HepG2 (cell line): ENCODE results near the gene KCNQ2. TPM values are rescaled to one million over a fixed set of nuclear protein-coding genes. Genes with fewer than 3 reads are reported as not detected.

Source experiments
- ATF5 ChIP-seq: sonication (generic); formaldehyde crosslinking; IDR thresholded peaks from 2 replicates; pipeline ENCODE4 v1.4.0; 2020; ENCODE audit warnings: mild to moderate bottlenecking, low read depth, missing genetic modification reagents
- EP300 ChIP-seq, 3 experiments: sonication (generic) in 1 of 3; formaldehyde crosslinking in 1 of 3; IDR thresholded peaks; 2 replicates each; pipeline versions ENCODE4 v1.5.1 to v1.6.1; 2011 to 2020; ENCODE audit warnings: low read depth in 2 of 3, low read length in 2 of 3, borderline replicate concordance in 1 of 3, improper control_type of control experiment in 1 of 3, mild to moderate bottlenecking in 1 of 3, missing genetic modification reagents in 1 of 3, moderate library complexity in 1 of 3
- HOXA3 ChIP-seq: sonication (generic); formaldehyde crosslinking; IDR thresholded peaks from 2 replicates; pipeline ENCODE4 v1.5.0; 2020; ENCODE audit warnings: missing genetic modification reagents
- JDP2 ChIP-seq: sonication (generic); formaldehyde crosslinking; IDR thresholded peaks from 2 replicates; pipeline ENCODE4 v1.8.1; 2022; ENCODE audit warnings: missing genetic modification reagents, borderline replicate concordance
- MAF1 ChIP-seq: sonication (generic); formaldehyde crosslinking; IDR thresholded peaks from 2 replicates; pipeline ENCODE4 v1.5.0; 2020; ENCODE audit warnings: missing genetic modification reagents, borderline replicate concordance
- MIER2 ChIP-seq: IDR thresholded peaks from 2 replicates; pipeline ENCODE4 v1.6.1; 2016; ENCODE audit warnings: missing biosample characterization, missing genetic modification reagents
- MTF1 ChIP-seq: sonication (generic); formaldehyde crosslinking; IDR thresholded peaks from 2 replicates; pipeline ENCODE4 v1.5.0; 2020; ENCODE audit warnings: missing genetic modification reagents
- NR1H2 ChIP-seq: sonication (generic); formaldehyde crosslinking; IDR thresholded peaks from 2 replicates; pipeline ENCODE4 v1.8.1; 2022; ENCODE audit warnings: low read depth, missing genetic modification reagents, borderline replicate concordance
- POLR2AphosphoS5 ChIP-seq: IDR thresholded peaks from 2 replicates; pipeline ENCODE4 v1.6.1; 2012; ENCODE audit warnings: low read depth, low read length
- SALL2 ChIP-seq: sonication (generic); formaldehyde crosslinking; IDR thresholded peaks from 2 replicates; pipeline ENCODE4 v1.8.1; 2023; ENCODE audit warnings: mild to moderate bottlenecking, missing genetic modification reagents, inconsistent platforms
- SP5 ChIP-seq: IDR thresholded peaks from 2 replicates; pipeline ENCODE4 v1.6.1; 2016; ENCODE audit warnings: low read depth, borderline replicate concordance
- TBX2 ChIP-seq: sonication (generic); formaldehyde crosslinking; IDR thresholded peaks from 2 replicates; pipeline ENCODE4 v1.5.0; 2020; ENCODE audit warnings: missing genetic modification reagents, mild to moderate bottlenecking, borderline replicate concordance
- ZFP36L1 ChIP-seq: sonication (generic); formaldehyde crosslinking; IDR thresholded peaks from 2 replicates; pipeline ENCODE4 v1.8.0; 2022; ENCODE audit warnings: mild to moderate bottlenecking, missing genetic modification reagents, moderate library complexity
- ZNF160 ChIP-seq: sonication (generic); formaldehyde crosslinking; IDR thresholded peaks from 2 replicates; pipeline ENCODE4 v1.8.0; 2022; ENCODE audit warnings: mild to moderate bottlenecking, inconsistent platforms, missing genetic modification reagents
- ZNF224 ChIP-seq: sonication (generic); formaldehyde crosslinking; IDR thresholded peaks from 2 replicates; pipeline ENCODE4 v1.5.0; 2020; ENCODE audit warnings: mild to moderate bottlenecking, missing genetic modification reagents
- ZNF232 ChIP-seq: sonication (generic); formaldehyde crosslinking; IDR thresholded peaks from 2 replicates; pipeline ENCODE4 v1.4.0; 2020; ENCODE audit warnings: missing genetic modification reagents, borderline replicate concordance
- ZNF251 ChIP-seq: sonication (generic); formaldehyde crosslinking; IDR thresholded peaks from 2 replicates; pipeline ENCODE4 v1.9.0; 2021; ENCODE audit warnings: mild to moderate bottlenecking, missing genetic modification reagents
- ZNF556 ChIP-seq: sonication (generic); formaldehyde crosslinking; IDR thresholded peaks from 2 replicates; pipeline ENCODE4 v1.4.0; 2020; ENCODE audit warnings: mild to moderate bottlenecking, missing genetic modification reagents, borderline replicate concordance
- polyA plus RNA-seq, 8 experiments: library from polyadenylated mRNA; depleted of rRNA in 3 of 8; stranded (reverse) in 7 of 8; unstranded in 1 of 8; fragments of >200 nt; fragmentation: Illumina TruSeq in 4 of 8; extraction: Trizol in 4 of 8; gene quantifications; 2 replicates each; pipeline versions ENCODE4 v1.2.1 to v1.2.3, GENCODE V29; 2011 to 2016; ENCODE audit warnings: low read depth in 4 of 8, missing spikeins in 1 of 8, mixed read lengths in 1 of 8; ENCODE audit not compliant: insufficient read depth in 1 of 8
- total RNA-seq, 5 experiments: library from RNA; depleted of rRNA; stranded (reverse); fragments of >200 nt; fragmentation: Illumina TruSeq; extraction: Trizol; gene quantifications; 2 replicates each; pipeline ENCODE4 v1.2.3, GENCODE V29; 2016; ENCODE audit warnings: low read depth in 1 of 5
- TF ChIP-seq, protein P1 (sequence below): IDR thresholded peaks from 2 replicates; pipeline ENCODE4 v1.6.1; 2016; ENCODE audit warnings: mild to moderate bottlenecking, missing biosample characterization, missing genetic modification reagents
- TF ChIP-seq, protein P2 (sequence below): sonication (generic); formaldehyde crosslinking; IDR thresholded peaks from 2 replicates; pipeline ENCODE4 v1.4.0; 2020; ENCODE audit warnings: missing genetic modification reagents, borderline replicate concordance
- TF ChIP-seq, protein P3 (sequence below): sonication (generic); formaldehyde crosslinking; IDR thresholded peaks from 2 replicates; pipeline ENCODE4 v1.4.0; 2020; ENCODE audit warnings: missing genetic modification reagents

The KCNQ2 gene
- total and polyA plus RNA-seq, 2 of the 13 experiments (the other 11 are each of a cell fraction or from before 2014, with no cell fraction given): not detected

- TF ChIP-seq, protein P1, sequence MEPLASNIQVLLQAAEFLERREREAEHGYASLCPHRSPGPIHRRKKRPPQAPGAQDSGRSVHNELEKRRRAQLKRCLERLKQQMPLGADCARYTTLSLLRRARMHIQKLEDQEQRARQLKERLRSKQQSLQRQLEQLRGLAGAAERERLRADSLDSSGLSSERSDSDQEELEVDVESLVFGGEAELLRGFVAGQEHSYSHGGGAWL (CRISPR knock-in tag): 0 out of 2 replicates have a peak, but pooled peaks have one; percentile 39
- TF ChIP-seq ZFP36L1 (no peak), TBX2 (CRISPR knock-in tag) (no peak), MIER2 (no peak), MTF1 (no peak), SP5 (CRISPR knock-in tag) (no peak), ZNF160 (CRISPR knock-in tag) (no peak), ZNF224 (CRISPR knock-in tag) (0 out of 2 replicates have a peak, but pooled peaks have one; percentile 58), ZNF251 (CRISPR knock-in tag) (no peak), SALL2 (CRISPR knock-in tag) (no peak), NR1H2 (CRISPR knock-in tag) (no peak), ZNF232 (CRISPR knock-in tag) (no peak), HOXA3 (no peak), ATF5 (no peak), JDP2 (CRISPR knock-in tag) (no peak), POLR2AphosphoS5 (no peak), ZNF556 (CRISPR knock-in tag) (no peak), MAF1 (no peak), EP300 (IDR thresholded peaks at IDR 0.05; ENCODE audit: low read depth in 2 of 2, low read length in 2 of 2) (no peak), EP300 (CRISPR knock-in tag; IDR thresholded peaks at IDR 0.05; ENCODE audit: borderline replicate concordance) (no peak)
- TF ChIP-seq, protein P2, sequence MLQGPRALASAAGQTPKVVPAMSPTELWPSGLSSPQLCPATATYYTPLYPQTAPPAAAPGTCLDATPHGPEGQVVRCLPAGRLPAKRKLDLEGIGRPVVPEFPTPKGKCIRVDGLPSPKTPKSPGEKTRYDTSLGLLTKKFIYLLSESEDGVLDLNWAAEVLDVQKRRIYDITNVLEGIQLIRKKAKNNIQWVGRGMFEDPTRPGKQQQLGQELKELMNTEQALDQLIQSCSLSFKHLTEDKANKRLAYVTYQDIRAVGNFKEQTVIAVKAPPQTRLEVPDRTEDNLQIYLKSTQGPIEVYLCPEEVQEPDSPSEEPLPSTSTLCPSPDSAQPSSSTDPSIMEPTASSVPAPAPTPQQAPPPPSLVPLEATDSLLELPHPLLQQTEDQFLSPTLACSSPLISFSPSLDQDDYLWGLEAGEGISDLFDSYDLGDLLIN (CRISPR knock-in tag): no peak
- TF ChIP-seq, protein P3, sequence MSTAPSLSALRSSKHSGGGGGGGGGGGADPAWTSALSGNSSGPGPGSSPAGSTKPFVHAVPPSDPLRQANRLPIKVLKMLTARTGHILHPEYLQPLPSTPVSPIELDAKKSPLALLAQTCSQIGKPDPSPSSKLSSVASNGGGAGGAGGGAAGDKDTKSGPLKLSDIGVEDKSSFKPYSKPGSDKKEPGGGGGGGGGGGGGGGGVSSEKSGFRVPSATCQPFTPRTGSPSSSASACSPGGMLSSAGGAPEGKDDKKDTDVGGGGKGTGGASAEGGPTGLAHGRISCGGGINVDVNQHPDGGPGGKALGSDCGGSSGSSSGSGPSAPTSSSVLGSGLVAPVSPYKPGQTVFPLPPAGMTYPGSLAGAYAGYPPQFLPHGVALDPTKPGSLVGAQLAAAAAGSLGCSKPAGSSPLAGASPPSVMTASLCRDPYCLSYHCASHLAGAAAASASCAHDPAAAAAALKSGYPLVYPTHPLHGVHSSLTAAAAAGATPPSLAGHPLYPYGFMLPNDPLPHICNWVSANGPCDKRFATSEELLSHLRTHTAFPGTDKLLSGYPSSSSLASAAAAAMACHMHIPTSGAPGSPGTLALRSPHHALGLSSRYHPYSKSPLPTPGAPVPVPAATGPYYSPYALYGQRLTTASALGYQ: no peak
These were observed 108.4 kb downstream of the KCNQ2 start (continued) for GRCh38 chr20:63363981-63364561.
